Natural killer cell (primary cell): ENCODE data around the gene DGKE. TPM values are rescaled to one million over a fixed set of nuclear protein-coding genes. Genes with fewer than 3 reads are reported as not detected.

Experiments
- ATAC-seq, 3 donors: fragments of 150-1000 bp in 2 of 3; fragments of 200-7000 bp in 1 of 3; cut with Tn5 transposase; 1 replicate in 1 of 3; 2 replicates in 2 of 3; pipeline ENCODE4 v1.10.0; 2021; ENCODE audit warnings: mild to moderate bottlenecking in 2 of 3, moderate library complexity in 2 of 3
- DNase-seq, 2 donors: peaks; one replicate each; pipeline versions ENCODE4 v3.0.0 to v3.0.0-alpha.2; 2013 to 2021; ENCODE audit warnings: mixed read lengths in 1 of 2
- H3K27ac ChIP-seq: one replicate; pipeline ENCODE4 v1.5.1; 2013; ENCODE audit warnings: mild to moderate bottlenecking, low read length
- H3K27me3 ChIP-seq: one replicate; pipeline ENCODE4 v1.6.1; 2013; ENCODE audit warnings: low read length; ENCODE audit not compliant: control insufficient read depth, insufficient read depth
- H3K36me3 ChIP-seq: one replicate; pipeline ENCODE4 v1.6.1; 2013; ENCODE audit warnings: low read length; ENCODE audit not compliant: control insufficient read depth, insufficient read depth
- H3K4me1 ChIP-seq: one replicate; pipeline ENCODE4 v1.6.1; 2013; ENCODE audit warnings: low read length; ENCODE audit not compliant: control insufficient read depth, insufficient read depth
- H3K4me3 ChIP-seq: one replicate; pipeline ENCODE4 v1.5.1; 2013; ENCODE audit warnings: low read length
- H3K9me3 ChIP-seq: one replicate; pipeline ENCODE4 v1.6.1; 2013; ENCODE audit warnings: low read length; ENCODE audit not compliant: control insufficient read depth, insufficient read depth
- H3K27ac Mint-ChIP-seq, 2 donors: one replicate each; pipeline ENCODE4 v1.8.0; 2022; ENCODE audit warnings: mild to moderate bottlenecking in 2 of 2, mixed read lengths in 2 of 2, moderate library complexity in 1 of 2
- H3K27me3 Mint-ChIP-seq, 2 donors: one replicate each; pipeline ENCODE4 v1.8.0; 2022; ENCODE audit warnings: low read depth in 2 of 2, mixed read lengths in 2 of 2
- H3K36me3 Mint-ChIP-seq: one replicate; pipeline ENCODE4 v1.8.0; 2022; ENCODE audit warnings: mixed read lengths
- H3K4me1 Mint-ChIP-seq, 2 donors: one replicate each; pipeline ENCODE4 v1.8.0; 2022; ENCODE audit warnings: mixed read lengths in 2 of 2
- H3K4me3 Mint-ChIP-seq: one replicate; pipeline ENCODE4 v1.8.0; 2022; ENCODE audit warnings: mild to moderate bottlenecking, moderate library complexity, mixed read lengths
- H3K9me3 Mint-ChIP-seq, 2 donors: one replicate each; pipeline ENCODE4 v1.8.0; 2022; ENCODE audit warnings: mixed read lengths in 2 of 2
- WGBS: methylation state at CpG from one replicate; pipeline ENCODE4 v1.1.7; 2013; ENCODE audit warnings: missing lambda C conversion rate; ENCODE audit not compliant: insufficient coverage; 5-methylcytosine and 5-hydroxymethylcytosine counted together
- intact Hi-C: fragments of 100-400 bp; cut with micrococcal nuclease; formaldehyde crosslinking; loops from one replicate; pipeline ENCODE4 v1.14.2; 2022
- total RNA-seq, 4 donors: library from RNA; stranded (reverse); fragments of 120-200 nt in 1 of 4; gene quantifications; one replicate each; pipeline versions ENCODE4 v1.2.3 to v1.2.4, GENCODE V29; 2013 to 2022
- TF ChIP-seq, protein P1 (sequence below): fragments of 200-600 bp; IDR thresholded peaks from one replicate; pipeline ENCODE4 v1.8.0; 2022; ENCODE audit warnings: antibody characterized with exemption

DGKE gene
- total RNA-seq, 3 donors from 2014 or later (not counting 1 experiment from before 2014, with no cell fraction given): 19.3 to 31.0 (median 29.5) TPM

DNA sequence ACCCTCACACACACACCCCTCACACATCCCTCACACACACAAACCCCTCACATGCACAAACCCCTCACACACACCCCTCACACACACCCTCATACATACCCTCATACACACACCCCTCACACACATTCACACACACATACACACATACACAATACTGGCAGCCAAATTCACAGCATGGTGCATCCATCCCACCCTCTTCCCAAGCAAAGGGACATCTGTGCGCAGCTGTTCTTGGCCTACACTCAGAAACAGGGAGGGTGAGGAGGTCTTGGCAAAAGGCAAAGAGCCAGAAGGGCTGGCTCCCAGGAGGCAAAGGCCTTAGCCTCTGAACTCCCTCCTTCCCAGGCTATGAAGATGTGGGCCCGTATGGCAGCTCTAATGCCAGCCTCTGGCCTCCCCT, 23.6 kb upstream of the DGKE start:
- H3K27ac Mint-ChIP-seq: no peak overlapping the region
- Histone ChIP-seq H3K4me3 (no peak overlapping the region), H3K36me3 (no peaks in the 10 kb centered on the region), H3K9me3 (no peaks in the 10 kb centered on the region), H3K27me3 (no peaks in the 10 kb centered on the region), H3K27ac (no peak overlapping the region), H3K4me1 (no peaks in the 10 kb centered on the region)
- DNase-seq (no peak), ATAC-seq (peak in 1 of 3 donors; percentile 33)
- no peak overlapping the region for H3K4me3 Mint-ChIP-seq
- 100% methylated on average over 2 of the region's 2 CpGs for WGBS
- TF ChIP-seq, protein P1, sequence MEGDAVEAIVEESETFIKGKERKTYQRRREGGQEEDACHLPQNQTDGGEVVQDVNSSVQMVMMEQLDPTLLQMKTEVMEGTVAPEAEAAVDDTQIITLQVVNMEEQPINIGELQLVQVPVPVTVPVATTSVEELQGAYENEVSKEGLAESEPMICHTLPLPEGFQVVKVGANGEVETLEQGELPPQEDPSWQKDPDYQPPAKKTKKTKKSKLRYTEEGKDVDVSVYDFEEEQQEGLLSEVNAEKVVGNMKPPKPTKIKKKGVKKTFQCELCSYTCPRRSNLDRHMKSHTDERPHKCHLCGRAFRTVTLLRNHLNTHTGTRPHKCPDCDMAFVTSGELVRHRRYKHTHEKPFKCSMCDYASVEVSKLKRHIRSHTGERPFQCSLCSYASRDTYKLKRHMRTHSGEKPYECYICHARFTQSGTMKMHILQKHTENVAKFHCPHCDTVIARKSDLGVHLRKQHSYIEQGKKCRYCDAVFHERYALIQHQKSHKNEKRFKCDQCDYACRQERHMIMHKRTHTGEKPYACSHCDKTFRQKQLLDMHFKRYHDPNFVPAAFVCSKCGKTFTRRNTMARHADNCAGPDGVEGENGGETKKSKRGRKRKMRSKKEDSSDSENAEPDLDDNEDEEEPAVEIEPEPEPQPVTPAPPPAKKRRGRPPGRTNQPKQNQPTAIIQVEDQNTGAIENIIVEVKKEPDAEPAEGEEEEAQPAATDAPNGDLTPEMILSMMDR: no peak
- H3K9me3 Mint-ChIP-seq: no peaks in the 10 kb centered on the region
- no peaks in the 10 kb centered on the region for H3K36me3 Mint-ChIP-seq
- H3K27me3 Mint-ChIP-seq: peaks cover 0 to 3% of the 10 kb centered on the region in 2 donors
- intact Hi-C loops: no loop called here
- H3K4me1 Mint-ChIP-seq: no peaks in the 10 kb centered on the region

DNA sequence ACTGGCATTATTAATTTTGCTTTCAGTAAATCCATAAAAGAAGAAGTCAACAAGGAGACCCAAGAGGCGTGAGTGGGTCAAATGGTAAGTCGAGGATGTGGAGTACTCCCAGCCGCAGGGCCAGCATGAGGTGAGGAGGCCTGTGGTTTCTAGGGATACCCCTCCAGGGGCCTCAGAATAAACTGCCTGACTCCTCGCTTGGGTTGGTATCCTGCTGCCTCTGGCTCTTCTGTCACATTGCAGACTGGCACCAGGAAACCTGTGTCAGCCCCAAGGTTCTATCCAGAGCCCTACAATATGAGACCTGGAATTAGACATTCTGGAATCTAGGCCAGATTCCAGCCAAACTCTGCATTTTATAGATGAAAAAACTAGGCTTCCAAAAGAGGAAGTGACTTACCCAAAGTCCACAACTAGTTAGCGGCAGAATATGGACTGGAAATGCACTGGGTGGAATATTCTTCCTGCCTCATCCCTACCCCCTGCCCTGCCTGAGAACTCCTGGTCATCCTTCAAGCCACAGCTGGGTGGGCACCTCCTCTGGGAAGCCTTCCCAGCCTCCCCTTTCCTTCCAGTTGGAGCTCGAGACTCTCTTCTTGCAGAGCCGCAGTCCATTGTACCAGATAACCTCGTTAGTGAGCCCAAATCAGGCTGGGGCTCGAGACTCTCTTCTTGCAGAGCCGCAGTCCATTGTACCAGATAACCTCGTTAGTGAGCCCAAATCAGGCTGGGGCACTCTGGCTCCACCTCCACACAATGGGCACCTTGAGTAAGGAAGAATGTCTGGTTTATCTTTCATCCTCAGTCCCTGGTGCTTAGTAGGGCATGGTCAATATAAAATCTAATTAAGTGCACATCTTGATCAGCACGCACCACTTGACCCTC, 22.8 kb upstream of the DGKE start:
- H3K27ac ChIP-seq: no peak overlapping the region
- no peaks in the 10 kb centered on the region for H3K36me3 ChIP-seq
- H3K4me1 ChIP-seq: no peaks in the 10 kb centered on the region
- no peak for ATAC-seq
- H3K4me3 ChIP-seq: no peak overlapping the region
- Mint-ChIP-seq H3K9me3 (no peaks in the 10 kb centered on the region), H3K27me3 (peaks cover 0 to 3% of the 10 kb centered on the region in 2 donors), H3K36me3 (no peaks in the 10 kb centered on the region), H3K4me1 (no peaks in the 10 kb centered on the region), H3K27ac (no peak overlapping the region), H3K4me3 (no peak overlapping the region)
- no peaks in the 10 kb centered on the region for H3K9me3 ChIP-seq
- WGBS: 82% methylated on average over 12 of the region's 12 CpGs
- TF ChIP-seq, protein P1: no peak
- DNase-seq: no peak
- no peaks in the 10 kb centered on the region for H3K27me3 ChIP-seq
- intact Hi-C loops: no loop called here

DNA sequence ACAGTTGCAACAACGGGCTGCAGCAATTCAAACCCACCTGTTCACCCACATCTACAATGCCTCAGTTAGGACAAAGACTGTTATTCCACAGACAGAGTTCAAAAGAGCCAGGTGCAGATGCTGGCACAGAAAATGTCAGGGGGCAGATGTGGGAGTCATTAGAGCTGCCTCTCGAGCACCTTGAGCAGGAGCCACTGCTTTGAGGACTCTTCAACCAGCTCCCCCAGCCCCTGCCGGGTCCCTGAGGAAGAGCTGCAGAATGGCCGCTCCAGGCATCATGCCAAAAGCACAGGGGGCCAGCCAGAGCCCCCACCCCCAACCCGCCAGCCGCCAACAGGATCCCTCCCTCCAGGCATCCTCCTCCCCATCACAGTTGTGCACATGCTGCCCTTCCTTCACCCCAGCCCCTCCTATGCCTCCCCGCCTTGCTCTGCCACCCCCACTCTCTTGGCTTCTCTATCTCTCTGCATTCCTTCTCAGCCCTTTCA, 21.0 kb upstream of the DGKE start:
- Histone ChIP-seq H3K36me3 (no peaks in the 10 kb centered on the region), H3K27me3 (no peaks in the 10 kb centered on the region), H3K27ac (no peak overlapping the region), H3K9me3 (no peaks in the 10 kb centered on the region), H3K4me3 (no peak overlapping the region), H3K4me1 (no peaks in the 10 kb centered on the region)
- Mint-ChIP-seq H3K4me3 (no peak overlapping the region), H3K36me3 (no peaks in the 10 kb centered on the region), H3K27ac (no peak overlapping the region), H3K9me3 (no peaks in the 10 kb centered on the region), H3K4me1 (no peaks in the 10 kb centered on the region), H3K27me3 (peaks cover 0 to 3% of the 10 kb centered on the region in 2 donors)
- DNase-seq (no peak), ATAC-seq (no peak)
- intact Hi-C loops: no loop called here
- 71% methylated on average over 7 of the region's 7 CpGs for WGBS
- TF ChIP-seq, protein P1: no peak
